Keratinocyte (primary cell): ENCODE data around the gene PBX2. TPM values are rescaled to one million over a fixed set of nuclear protein-coding genes. Genes with fewer than 3 reads are reported as not detected.

Experiments
- DNase-seq: peaks from one replicate; pipeline ENCODE4 v3.0.0-alpha.2; 2011; ENCODE audit warnings: low read depth, missing footprints, low spot score
- FAIRE-seq: peaks from 2 replicates; lab custom pipeline; 2011; peaks lifted over from hg19 to GRCh38; lab: Jason Lieb, UNC
- H2AFZ ChIP-seq: 2 replicates; pipeline ENCODE4 v1.6.0; 2012; ENCODE audit warnings: low read length, control low read depth, inconsistent platforms; ENCODE audit not compliant: control insufficient read depth
- H3K27ac ChIP-seq: 2 replicates; pipeline ENCODE4 v1.5.1; 2011; ENCODE audit warnings: low read length; ENCODE audit not compliant: control insufficient read depth, insufficient read depth
- H3K27me3 ChIP-seq: 3 replicates; pipeline ENCODE4 v1.6.0; 2011; ENCODE audit warnings: low read length; ENCODE audit not compliant: control insufficient read depth, insufficient read depth; ENCODE audit errors: extremely low read depth
- H3K36me3 ChIP-seq, 2 experiments: 2 replicates in 1 of 2; 3 replicates in 1 of 2; pipeline ENCODE4 v1.5.1; 2011; ENCODE audit warnings: low read length in 2 of 2, mild to moderate bottlenecking in 1 of 2; ENCODE audit not compliant: control insufficient read depth in 2 of 2, insufficient read depth in 2 of 2; ENCODE audit errors: extremely low read depth in 1 of 2
- H3K4me1 ChIP-seq: 3 replicates; pipeline ENCODE4 v1.5.1; 2011; ENCODE audit warnings: low read length; ENCODE audit not compliant: control insufficient read depth, insufficient read depth; ENCODE audit errors: extremely low read depth
- H3K4me2 ChIP-seq: 3 replicates; pipeline ENCODE4 v1.6.0; 2011; ENCODE audit warnings: low read depth, low read length; ENCODE audit not compliant: control insufficient read depth, insufficient read depth; ENCODE audit errors: extremely low read depth
- H3K4me3 ChIP-seq, 3 experiments: fragments of 200-600 bp in 1 of 3; sonication (generic) in 1 of 3; 2 replicates in 2 of 3; 3 replicates in 1 of 3; pipeline ENCODE4 v1.5.1; 2011 to 2016; ENCODE audit warnings: low read length in 3 of 3, mild to moderate bottlenecking in 3 of 3, control low read depth in 2 of 3, inconsistent platforms in 1 of 3, low read depth in 1 of 3, mixed read lengths in 1 of 3, mixed run types in 1 of 3, moderate library complexity in 1 of 3; ENCODE audit not compliant: control insufficient read depth in 2 of 3, insufficient read depth in 2 of 3; ENCODE audit errors: extremely low read depth in 1 of 3
- H3K79me2 ChIP-seq: 2 replicates; pipeline ENCODE4 v1.6.0; 2012; ENCODE audit warnings: low read length; ENCODE audit not compliant: control insufficient read depth, insufficient read depth
- H3K9ac ChIP-seq: 3 replicates; pipeline ENCODE4 v1.6.0; 2011; ENCODE audit warnings: low read length; ENCODE audit not compliant: control insufficient read depth, insufficient read depth; ENCODE audit errors: extremely low read depth
- H3K9me1 ChIP-seq: 3 replicates; pipeline ENCODE4 v1.6.0; 2011; ENCODE audit warnings: low read length; ENCODE audit not compliant: control insufficient read depth, insufficient read depth; ENCODE audit errors: extremely low read depth
- H3K9me3 ChIP-seq: 2 replicates; pipeline ENCODE4 v1.5.1; 2012; ENCODE audit warnings: low read depth, low read length; ENCODE audit not compliant: control insufficient read depth
- H4K20me1 ChIP-seq: 3 replicates; pipeline ENCODE4 v1.6.0; 2011; ENCODE audit warnings: low read length; ENCODE audit not compliant: control insufficient read depth, insufficient read depth; ENCODE audit errors: extremely low read depth
- EZH2 ChIP-seq: IDR thresholded peaks from one replicate; pipeline ENCODE4 v1.6.1; 2012; ENCODE audit warnings: inconsistent platforms, mild to moderate bottlenecking, low read length, moderate library complexity
- dilution Hi-C: fragments of 300-500 bp; cut with MboI; formaldehyde crosslinking; loops from one replicate; pipeline ENCODE4 v1.7.0; 2020; ENCODE audit warnings: low sequenced_read_pairs; ENCODE audit not compliant: extremely low pct_ligation_motif_present
- polyA plus RNA-seq, 5 experiments: library from polyadenylated mRNA; depleted of rRNA in 3 of 5; stranded (reverse) in 3 of 5; stranded (forward) in 1 of 5; unstranded in 1 of 5; fragments of >200 nt; gene quantifications; 1 replicate in 1 of 5; 2 replicates in 3 of 5; 3 replicates in 1 of 5; pipeline versions ENCODE4 v1.2.1 to v1.2.3, GENCODE V29; 2011 to 2012; ENCODE audit warnings: missing spikeins in 2 of 5, low read depth in 1 of 5, low replicate concordance in 1 of 5
- TF ChIP-seq, protein P1 (sequence below), 3 experiments: IDR thresholded peaks in 1 of 3; conservative IDR thresholded peaks in 1 of 3; optimal IDR thresholded peaks in 1 of 3; 2 replicates in 2 of 3; 3 replicates in 1 of 3; pipeline versions ENCODE3 to v1.5.1; 2011; ENCODE audit warnings: low read length in 3 of 3, mild to moderate bottlenecking in 3 of 3, moderate library complexity in 2 of 3, control low read depth in 1 of 3, inconsistent platforms in 1 of 3; ENCODE audit not compliant: insufficient read depth in 2 of 3; ENCODE audit errors: extremely low read depth in 1 of 3

Gene PBX2
- polyA plus RNA-seq, 1 donor (not counting 4 experiments of a cell fraction or from before 2014, with no cell fraction given), result 43.5 TPM

DNA sequence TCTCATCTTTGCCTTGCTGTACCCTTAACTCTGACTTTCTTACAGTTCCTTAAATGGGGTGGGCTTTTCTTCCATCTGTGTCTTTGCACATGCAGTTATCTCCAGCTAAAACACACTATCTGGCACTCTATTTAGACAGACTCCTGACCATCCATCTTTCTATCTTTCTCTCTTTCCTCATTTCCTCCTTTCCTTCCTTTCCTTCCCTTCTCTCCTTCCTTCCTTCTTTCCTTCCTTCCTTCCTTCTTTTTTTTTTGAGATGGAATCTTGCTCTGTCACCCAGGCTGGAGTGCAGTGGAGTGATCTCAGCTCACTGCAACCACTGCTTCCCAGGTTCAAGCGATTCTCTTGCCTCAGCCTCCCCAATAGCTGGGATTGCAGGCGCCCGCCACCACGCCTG is 25.6 kb upstream of the PBX2 start:
- Histone ChIP-seq H3K27me3 (peaks cover 13% of the 10 kb centered on the region), H3K4me2 (no peak overlapping the region), H3K4me3 (no peak overlapping the region), H3K27ac (no peak overlapping the region), H4K20me1 (no peaks in the 10 kb centered on the region), H2AFZ (no peak overlapping the region), H3K9me1 (no peaks in the 10 kb centered on the region), H3K79me2 (no peaks in the 10 kb centered on the region), H3K36me3 (no peaks in the 10 kb centered on the region), H3K9me3 (no peaks in the 10 kb centered on the region), H3K4me1 (no peaks in the 10 kb centered on the region), H3K9ac (no peak overlapping the region)
- no peak for FAIRE-seq
- TF ChIP-seq, protein P1, sequence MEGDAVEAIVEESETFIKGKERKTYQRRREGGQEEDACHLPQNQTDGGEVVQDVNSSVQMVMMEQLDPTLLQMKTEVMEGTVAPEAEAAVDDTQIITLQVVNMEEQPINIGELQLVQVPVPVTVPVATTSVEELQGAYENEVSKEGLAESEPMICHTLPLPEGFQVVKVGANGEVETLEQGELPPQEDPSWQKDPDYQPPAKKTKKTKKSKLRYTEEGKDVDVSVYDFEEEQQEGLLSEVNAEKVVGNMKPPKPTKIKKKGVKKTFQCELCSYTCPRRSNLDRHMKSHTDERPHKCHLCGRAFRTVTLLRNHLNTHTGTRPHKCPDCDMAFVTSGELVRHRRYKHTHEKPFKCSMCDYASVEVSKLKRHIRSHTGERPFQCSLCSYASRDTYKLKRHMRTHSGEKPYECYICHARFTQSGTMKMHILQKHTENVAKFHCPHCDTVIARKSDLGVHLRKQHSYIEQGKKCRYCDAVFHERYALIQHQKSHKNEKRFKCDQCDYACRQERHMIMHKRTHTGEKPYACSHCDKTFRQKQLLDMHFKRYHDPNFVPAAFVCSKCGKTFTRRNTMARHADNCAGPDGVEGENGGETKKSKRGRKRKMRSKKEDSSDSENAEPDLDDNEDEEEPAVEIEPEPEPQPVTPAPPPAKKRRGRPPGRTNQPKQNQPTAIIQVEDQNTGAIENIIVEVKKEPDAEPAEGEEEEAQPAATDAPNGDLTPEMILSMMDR (optimal IDR thresholded peaks at IDR 0.05 in 1 of 3, IDR thresholded peaks at IDR 0.05 in 1 of 3, conservative IDR thresholded peaks at IDR 0.05 in 1 of 3; ENCODE audit: extremely low read depth in 1 of 3, insufficient read depth in 2 of 3, low read length in 3 of 3), result no peak
- no peak for TF ChIP-seq EZH2
- dilution Hi-C loops, result no loop called here
- no peak for DNase-seq

DNA sequence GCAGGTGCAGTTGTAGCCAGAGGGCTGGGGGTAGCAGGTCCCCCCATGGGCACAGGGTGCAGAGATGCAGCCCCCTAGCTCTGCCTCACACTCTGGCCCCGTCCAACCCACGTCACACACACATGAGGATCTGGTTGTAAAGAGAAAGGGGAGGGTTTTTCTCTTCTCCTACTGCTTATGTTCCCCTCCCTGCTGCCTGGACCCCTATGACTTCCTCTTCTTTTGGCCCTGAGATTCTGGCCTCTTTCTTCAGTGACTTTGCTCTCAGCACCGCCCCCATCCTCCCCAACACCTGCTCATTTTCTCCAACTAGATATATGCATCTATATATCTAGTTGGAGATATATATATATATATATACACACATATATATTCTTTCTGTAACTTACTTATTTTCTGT is 24.1 kb upstream of the PBX2 start:
- no peaks in the 10 kb centered on the region for H3K4me1 ChIP-seq
- TF ChIP-seq, protein P1 (optimal IDR thresholded peaks at IDR 0.05 in 1 of 3, IDR thresholded peaks at IDR 0.05 in 1 of 3, conservative IDR thresholded peaks at IDR 0.05 in 1 of 3; ENCODE audit: extremely low read depth in 1 of 3, insufficient read depth in 2 of 3, low read length in 3 of 3), result no peak
- TF ChIP-seq EZH2, result no peak
- H3K4me2 ChIP-seq, result no peak overlapping the region
- no peaks in the 10 kb centered on the region for H3K9me3 ChIP-seq
- dilution Hi-C loops, result no loop called here
- H3K36me3 ChIP-seq, result no peaks in the 10 kb centered on the region
- no peak overlapping the region for H3K4me3 ChIP-seq
- DNase-seq (no peak), FAIRE-seq (no peak)
- H2AFZ ChIP-seq, result no peak overlapping the region
- no peak overlapping the region for H3K27ac ChIP-seq
- H3K9me1 ChIP-seq, result no peaks in the 10 kb centered on the region
- H3K27me3 ChIP-seq, result peaks cover 5% of the 10 kb centered on the region
- H4K20me1 ChIP-seq, result no peaks in the 10 kb centered on the region
- H3K79me2 ChIP-seq, result no peaks in the 10 kb centered on the region
- H3K9ac ChIP-seq, result no peak overlapping the region
